GM13977 (cell line): ENCODE data around the gene CHRD.

Experiments
- DNase-seq: peaks from one replicate; pipeline ENCODE4 v3.0.0; 2012; ENCODE audit warnings: low spot score
- CTCF ChIP-seq: IDR thresholded peaks from 2 replicates; pipeline ENCODE4 v1.5.1; 2012; ENCODE audit warnings: mild to moderate bottlenecking, control low read depth; ENCODE audit not compliant: insufficient read depth; ENCODE audit errors: extremely low read depth, missing control alignments
- in situ Hi-C: fragments of 300-500 bp; cut with MboI; formaldehyde crosslinking; loops from one replicate; pipeline ENCODE4 v1.12.0; 2022; ENCODE audit warnings: low sequenced_read_pairs, low pct_unique_long_range_greater_than_20kb, mixed read lengths, inconsistent platforms; ENCODE audit not compliant: unreplicated experiment

The CHRD gene

GRCh38 chr3:184358921-184359350, 20.9 kb upstream of the CHRD start:
- in situ Hi-C loops, result no loop called here
- TF ChIP-seq CTCF, result no peak

GRCh38 chr3:184359610-184360009, 20.2 kb upstream of the CHRD start:
- no peak for TF ChIP-seq CTCF
- no peak for DNase-seq
- in situ Hi-C loops, result no loop called here

More at GRCh38 chr3:184358921-184359350, 20.9 kb upstream of the CHRD start:
- DNase-seq, result no peak

GRCh38 chr3:184360070-184360928, 19.6 kb upstream of the CHRD start:
- in situ Hi-C loops, result no loop called here
- no peak for DNase-seq
- no peak for TF ChIP-seq CTCF

- DNase-seq, result no peak
- no peak for TF ChIP-seq CTCF
- in situ Hi-C loops, result no loop called here
Measured at GRCh38 chr3:184360929-184361531, 18.8 kb upstream of the CHRD start.

GRCh38 chr3:184361532-184361931, 18.3 kb upstream of the CHRD start, which contains the start of the genes CLCN2 and POLR2H:
TSS of gene CLCN2 (minus strand) at chr3:184361605. CDS start at chr3:184361479, 126 bp downstream.
TSS of gene POLR2H (plus strand) at chr3:184361710. CDS start at chr3:184363493, 1,783 bp downstream.
- peak; percentile 83 for DNase-seq
- no peak for TF ChIP-seq CTCF
- in situ Hi-C loops, result no loop called here

- in situ Hi-C loops, result no loop called here
- no peak for TF ChIP-seq CTCF
- DNase-seq, result peak; percentile 70
Measured at GRCh38 chr3:184361932-184362667, 17.8 kb upstream of the CHRD start.
